Measurements from ENCODE around the gene EIF4E1B.

Gene EIF4E1B

DNA sequence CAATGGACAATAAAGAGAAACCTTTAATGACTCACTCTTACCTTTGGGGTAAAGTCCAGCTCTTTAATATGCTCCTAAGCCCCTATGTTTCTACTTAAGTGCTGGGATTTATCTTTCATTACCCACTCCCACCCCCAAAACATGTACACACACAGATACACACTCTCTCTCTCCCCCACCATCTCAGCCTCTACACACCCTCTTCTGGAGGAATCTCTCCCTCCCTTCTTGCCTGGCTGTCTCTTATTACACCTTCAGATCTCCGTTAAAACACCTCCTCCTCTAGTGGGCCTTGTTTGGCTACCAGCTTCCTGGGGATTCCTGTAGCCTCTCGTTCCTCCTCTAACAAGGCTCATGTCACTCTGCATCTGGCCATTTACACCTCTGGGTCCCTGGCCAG, 27.4 kb upstream of the EIF4E1B start:
- no peak for DNase-seq (ENCODE audit: insufficient read length, low spot score)
- no peak for TF ChIP-seq POU2F2 (IDR thresholded peaks at IDR 0.05; ENCODE audit: low read depth, low read length)
- TF ChIP-seq POLR2AphosphoS5 (IDR thresholded peaks at IDR 0.05; ENCODE audit: low read depth, low read length) = no peak
- TF ChIP-seq TAF1 (IDR thresholded peaks at IDR 0.05; ENCODE audit: low read depth, low read length) = no peak
- TF ChIP-seq SPI1 (IDR thresholded peaks at IDR 0.05; ENCODE audit: low read depth, low read length) = no peak
- no peak for TF ChIP-seq PAX5 (IDR thresholded peaks at IDR 0.05; ENCODE audit: insufficient read depth, low read length, severe bottlenecking)
- TF ChIP-seq POLR2A (IDR thresholded peaks at IDR 0.05; ENCODE audit: low read depth, low read length) = no peak
- no peak for FAIRE-seq

- TF ChIP-seq POLR2AphosphoS5 (IDR thresholded peaks at IDR 0.05; ENCODE audit: low read depth, low read length) = no peak
- no peak for DNase-seq (ENCODE audit: insufficient read length, low spot score)
- FAIRE-seq = no peak
Observed at GRCh38 chr5:176606032-176606431, 24.4 kb upstream of the EIF4E1B start.

- FAIRE-seq (no peak), DNase-seq (ENCODE audit: insufficient read length, low spot score) (no peak)
- TF ChIP-seq SPI1 (IDR thresholded peaks at IDR 0.05; ENCODE audit: low read depth, low read length) (no peak), POLR2A (IDR thresholded peaks at IDR 0.05; ENCODE audit: low read depth, low read length) (no peak), POLR2AphosphoS5 (IDR thresholded peaks at IDR 0.05; ENCODE audit: low read depth, low read length) (no peak), PAX5 (IDR thresholded peaks at IDR 0.05; ENCODE audit: insufficient read depth, low read length, severe bottlenecking) (no peak), TAF1 (IDR thresholded peaks at IDR 0.05; ENCODE audit: low read depth, low read length) (no peak), POU2F2 (IDR thresholded peaks at IDR 0.05; ENCODE audit: low read depth, low read length) (no peak)
Observed at GRCh38 chr5:176606875-176607274, 23.6 kb upstream of the EIF4E1B start.

DNA sequence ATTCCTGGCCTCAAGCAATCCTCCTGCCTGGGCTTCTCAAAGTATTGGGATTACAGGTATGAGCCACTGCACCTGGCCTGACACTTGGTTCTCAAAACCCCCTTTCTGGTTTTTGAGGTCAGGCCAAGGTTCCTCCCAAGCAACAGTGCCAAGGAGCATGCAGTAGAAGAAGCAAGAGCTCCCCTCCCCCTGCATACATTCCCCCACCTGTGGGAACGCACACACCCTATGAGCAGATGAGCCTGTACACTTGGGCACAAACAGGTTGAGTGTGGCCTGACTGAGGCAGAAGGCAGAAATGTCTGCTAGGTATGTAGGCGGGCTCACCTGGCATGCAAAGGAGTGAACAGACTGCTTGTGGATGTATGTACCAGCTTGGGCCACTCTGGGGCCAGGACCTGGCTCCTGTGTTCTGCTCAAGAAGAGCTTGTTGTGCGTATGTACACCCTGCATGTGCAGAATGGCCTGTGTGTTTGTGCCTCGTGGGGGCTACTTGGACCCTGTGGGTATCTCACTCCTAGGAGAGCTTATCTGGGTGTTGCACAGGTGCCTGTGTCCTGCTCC, 22.3 kb upstream of the EIF4E1B start:
- FAIRE-seq (no peak), DNase-seq (ENCODE audit: insufficient read length, low spot score) (no peak)
- TF ChIP-seq POLR2AphosphoS5 (IDR thresholded peaks at IDR 0.05; ENCODE audit: low read depth, low read length) = no peak
- no peak for TF ChIP-seq TAF1 (IDR thresholded peaks at IDR 0.05; ENCODE audit: low read depth, low read length)
- TF ChIP-seq POLR2A (IDR thresholded peaks at IDR 0.05; ENCODE audit: low read depth, low read length) = no peak
- TF ChIP-seq SPI1 (IDR thresholded peaks at IDR 0.05; ENCODE audit: low read depth, low read length) = no peak
- no peak for TF ChIP-seq PAX5 (IDR thresholded peaks at IDR 0.05; ENCODE audit: insufficient read depth, low read length, severe bottlenecking)
- no peak for TF ChIP-seq POU2F2 (IDR thresholded peaks at IDR 0.05; ENCODE audit: low read depth, low read length)

GRCh38 chr5:176608937-176609723, 21.3 kb upstream of the EIF4E1B start:
- no peak for TF ChIP-seq POLR2AphosphoS5 (IDR thresholded peaks at IDR 0.05; ENCODE audit: low read depth, low read length)
- TF ChIP-seq TAF1 (IDR thresholded peaks at IDR 0.05; ENCODE audit: low read depth, low read length) = no peak
- TF ChIP-seq POLR2A (IDR thresholded peaks at IDR 0.05; ENCODE audit: low read depth, low read length) = no peak
- TF ChIP-seq SPI1 (IDR thresholded peaks at IDR 0.05; ENCODE audit: low read depth, low read length) = no peak
- TF ChIP-seq POU2F2 (IDR thresholded peaks at IDR 0.05; ENCODE audit: low read depth, low read length) = no peak
- peak; percentile 85 for FAIRE-seq
- no peak for DNase-seq (ENCODE audit: insufficient read length, low spot score)

- TF ChIP-seq PAX5 (IDR thresholded peaks at IDR 0.05; ENCODE audit: insufficient read depth, low read length, severe bottlenecking) (no peak), POU2F2 (IDR thresholded peaks at IDR 0.05; ENCODE audit: low read depth, low read length) (no peak), POLR2AphosphoS5 (IDR thresholded peaks at IDR 0.05; ENCODE audit: low read depth, low read length) (no peak), POLR2A (IDR thresholded peaks at IDR 0.05; ENCODE audit: low read depth, low read length) (no peak), SPI1 (IDR thresholded peaks at IDR 0.05; ENCODE audit: low read depth, low read length) (no peak), TAF1 (IDR thresholded peaks at IDR 0.05; ENCODE audit: low read depth, low read length) (no peak)
- DNase-seq (ENCODE audit: insufficient read length, low spot score) (peak; percentile 97), FAIRE-seq (peak; percentile 96)
Observed at GRCh38 chr5:176609724-176610434, 20.6 kb upstream of the EIF4E1B start, which contains the start of gene GPRIN1. Gene GPRIN1, minus strand, starts transcription at chr5:176610156. Its CDS starts 10,322 bp downstream, at chr5:176599834.

DNA sequence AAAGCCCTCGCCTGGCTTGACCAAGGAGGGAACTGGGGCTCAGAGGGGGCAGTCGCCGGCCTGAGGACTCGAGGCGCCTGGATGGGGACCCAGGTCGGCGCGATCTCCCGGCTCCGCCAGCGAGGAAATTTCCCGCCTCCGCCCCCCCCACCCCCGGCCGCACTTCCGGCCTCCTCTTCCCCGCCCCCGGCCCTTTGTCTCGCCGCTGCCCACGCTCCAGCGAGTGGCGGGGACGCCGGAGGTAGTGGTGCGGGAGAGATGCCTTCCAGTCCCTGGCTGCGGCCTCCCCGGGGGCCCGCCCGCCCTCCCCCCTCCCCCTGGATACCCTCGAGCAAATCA, 20.1 kb upstream of the EIF4E1B start:
- FAIRE-seq = no peak
- DNase-seq (ENCODE audit: insufficient read length, low spot score) = no peak
- no peak for TF ChIP-seq SPI1 (IDR thresholded peaks at IDR 0.05; ENCODE audit: low read depth, low read length)
- no peak for TF ChIP-seq POU2F2 (IDR thresholded peaks at IDR 0.05; ENCODE audit: low read depth, low read length)
- TF ChIP-seq POLR2AphosphoS5 (IDR thresholded peaks at IDR 0.05; ENCODE audit: low read depth, low read length) = no peak
- no peak for TF ChIP-seq TAF1 (IDR thresholded peaks at IDR 0.05; ENCODE audit: low read depth, low read length)
- no peak for TF ChIP-seq POLR2A (IDR thresholded peaks at IDR 0.05; ENCODE audit: low read depth, low read length)

- TF ChIP-seq POU2F2 (IDR thresholded peaks at IDR 0.05; ENCODE audit: low read depth, low read length) (no peak), SPI1 (IDR thresholded peaks at IDR 0.05; ENCODE audit: low read depth, low read length) (no peak)
- FAIRE-seq (peak; percentile 50), DNase-seq (ENCODE audit: insufficient read length, low spot score) (no peak)
Observed at GRCh38 chr5:176611435-176611834, 19.0 kb upstream of the EIF4E1B start.

- DNase-seq (ENCODE audit: insufficient read length, low spot score) (no peak), FAIRE-seq (no peak)
- TF ChIP-seq POU2F2 (IDR thresholded peaks at IDR 0.05; ENCODE audit: low read depth, low read length) (no peak), TAF1 (IDR thresholded peaks at IDR 0.05; ENCODE audit: low read depth, low read length) (no peak), PAX5 (IDR thresholded peaks at IDR 0.05; ENCODE audit: insufficient read depth, low read length, severe bottlenecking) (no peak), POLR2A (IDR thresholded peaks at IDR 0.05; ENCODE audit: low read depth, low read length) (no peak), SPI1 (IDR thresholded peaks at IDR 0.05; ENCODE audit: low read depth, low read length) (no peak), POLR2AphosphoS5 (IDR thresholded peaks at IDR 0.05; ENCODE audit: low read depth, low read length) (no peak)
Observed at GRCh38 chr5:176612008-176612407, 18.5 kb upstream of the EIF4E1B start.
